HEK293 (cell line): ENCODE results near the gene NSUN3.
"Not testable (repeated sequence)": the region's sequence is repeated elsewhere in the genome, so short reads cannot be mapped to it uniquely, and the experiment has no call there.

Experiments used
- CTCF ChIA-PET: fragments of 350-600 bp; formaldehyde crosslinking; extraction: SDS; loops from one replicate; lab custom pipeline; 2021; ENCODE audit warnings: antibody characterized with exemption; lab: Yijun Ruan, JAX
- POLR2A ChIA-PET: fragments of 300-600 bp; formaldehyde crosslinking; extraction: SDS; loops from one replicate; lab custom pipeline; 2020; ENCODE audit warnings: antibody characterized with exemption, inconsistent platforms; lab: Yijun Ruan, JAX
- H3K27ac ChIP-seq: fragments of 200-500 bp; sonication (Bioruptor generic); 2 replicates; pipeline ENCODE4 v1.5.1; 2014; ENCODE audit warnings: low read depth, low read length, control low read depth, inconsistent platforms; ENCODE audit errors: extremely low read depth
- H3K36me3 ChIP-seq, 2 experiments: fragments of 200-500 bp in 1 of 2; sonication (Bioruptor generic) in 1 of 2; 1 replicate in 1 of 2; 2 replicates in 1 of 2; pipeline ENCODE4 v1.5.1; 2014 to 2017; ENCODE audit warnings: inconsistent platforms in 2 of 2, low read length in 2 of 2; ENCODE audit not compliant: control insufficient read depth in 2 of 2, insufficient read depth in 1 of 2
- H3K4me1 ChIP-seq: fragments of 200-500 bp; sonication (Bioruptor generic); 2 replicates; pipeline ENCODE4 v1.5.1; 2014; ENCODE audit warnings: mild to moderate bottlenecking, low read length, inconsistent platforms; ENCODE audit not compliant: control insufficient read depth, insufficient read depth
- H3K4me3 ChIP-seq: 2 replicates; pipeline ENCODE4 v1.5.1; 2011; ENCODE audit warnings: low read depth, mild to moderate bottlenecking, control low read depth, low read length, moderate library complexity
- H3K9me3 ChIP-seq: fragments of 200-500 bp; sonication (Bioruptor generic); 2 replicates; pipeline ENCODE4 v1.5.1; 2014; ENCODE audit warnings: low read depth, low read length, inconsistent platforms; ENCODE audit not compliant: control insufficient read depth, insufficient read depth
- KLF16 ChIP-seq: fragments of 450-650 bp; formaldehyde crosslinking; IDR thresholded peaks from 2 replicates; pipeline ENCODE4 v1.5.1; 2017; ENCODE audit warnings: missing biosample characterization, missing genetic modification characterization
- PBX3 ChIP-seq: sonication (generic); formaldehyde crosslinking; IDR thresholded peaks from 2 replicates; pipeline ENCODE4 v1.8.1; 2022; ENCODE audit warnings: mild to moderate bottlenecking, moderate library complexity, missing genetic modification reagents
- SCRT1 ChIP-seq: fragments of 450-650 bp; formaldehyde crosslinking; IDR thresholded peaks from 2 replicates; pipeline ENCODE4 v1.5.1; 2016; ENCODE audit warnings: missing biosample characterization, missing genetic modification characterization, borderline replicate concordance
- SETDB1 ChIP-seq: IDR thresholded peaks from one replicate; pipeline ENCODE4 v1.6.1; 2017; ENCODE audit warnings: mild to moderate bottlenecking, low read length, moderate library complexity, mixed read lengths; ENCODE audit not compliant: insufficient read length
- ZBTB7A ChIP-seq: fragments of 450-650 bp; formaldehyde crosslinking; IDR thresholded peaks from 2 replicates; pipeline ENCODE4 v1.5.1; 2016; ENCODE audit warnings: low read depth, missing biosample characterization, missing genetic modification characterization
- ZNF155 ChIP-seq: fragments of 450-650 bp; formaldehyde crosslinking; IDR thresholded peaks from 2 replicates; pipeline ENCODE4 v1.5.1; 2016; ENCODE audit warnings: missing biosample characterization, missing genetic modification characterization
- ZNF24 ChIP-seq: fragments of 450-650 bp; formaldehyde crosslinking; IDR thresholded peaks from 2 replicates; pipeline ENCODE4 v1.5.1; 2016; ENCODE audit warnings: missing biosample characterization, missing genetic modification characterization
- ZNF335 ChIP-seq: fragments of 450-650 bp; formaldehyde crosslinking; conservative IDR thresholded peaks from 2 replicates; pipeline ENCODE4 v1.5.1; 2016; ENCODE audit warnings: missing biosample characterization, missing genetic modification characterization
- ZNF350 ChIP-seq: fragments of 450-650 bp; formaldehyde crosslinking; IDR thresholded peaks from 2 replicates; pipeline ENCODE4 v1.5.0; 2017; ENCODE audit warnings: missing biosample characterization, mild to moderate bottlenecking, missing genetic modification characterization
- ZNF394 ChIP-seq: fragments of 450-650 bp; formaldehyde crosslinking; IDR thresholded peaks from 2 replicates; pipeline ENCODE4 v1.5.1; 2016; ENCODE audit warnings: missing biosample characterization, missing genetic modification characterization, mild to moderate bottlenecking, moderate library complexity, borderline replicate concordance
- ZNF660 ChIP-seq: fragments of 450-650 bp; IDR thresholded peaks from 2 replicates; pipeline ENCODE4 v1.5.1; 2018; ENCODE audit warnings: missing biosample characterization, mild to moderate bottlenecking, missing genetic modification characterization
- ZSCAN16 ChIP-seq: fragments of 450-650 bp; formaldehyde crosslinking; IDR thresholded peaks from 2 replicates; pipeline ENCODE4 v1.5.1; 2016; ENCODE audit warnings: missing biosample characterization, missing genetic modification characterization
- ZSCAN30 ChIP-seq: fragments of 450-650 bp; IDR thresholded peaks from 2 replicates; pipeline ENCODE4 v1.5.1; 2018; ENCODE audit warnings: missing biosample characterization, mild to moderate bottlenecking, missing genetic modification characterization, moderate library complexity
- TF ChIP-seq, protein P1 (sequence below): fragments of 450-650 bp; IDR thresholded peaks from 2 replicates; pipeline ENCODE4 v1.5.1; 2018; ENCODE audit warnings: missing biosample characterization, mild to moderate bottlenecking, missing genetic modification characterization

NSUN3 gene

GRCh38 chr3:94036909-94037507, 25.9 kb upstream of the NSUN3 start (continued):
- TF ChIP-seq KLF16 (no peak), ZNF394 (tag by site-specific recombination) (no peak), ZSCAN30 (tag by site-specific recombination) (no peak), PBX3 (CRISPR knock-in tag) (no peak), ZNF155 (tag by site-specific recombination) (no peak)
- TF ChIP-seq, protein P1, sequence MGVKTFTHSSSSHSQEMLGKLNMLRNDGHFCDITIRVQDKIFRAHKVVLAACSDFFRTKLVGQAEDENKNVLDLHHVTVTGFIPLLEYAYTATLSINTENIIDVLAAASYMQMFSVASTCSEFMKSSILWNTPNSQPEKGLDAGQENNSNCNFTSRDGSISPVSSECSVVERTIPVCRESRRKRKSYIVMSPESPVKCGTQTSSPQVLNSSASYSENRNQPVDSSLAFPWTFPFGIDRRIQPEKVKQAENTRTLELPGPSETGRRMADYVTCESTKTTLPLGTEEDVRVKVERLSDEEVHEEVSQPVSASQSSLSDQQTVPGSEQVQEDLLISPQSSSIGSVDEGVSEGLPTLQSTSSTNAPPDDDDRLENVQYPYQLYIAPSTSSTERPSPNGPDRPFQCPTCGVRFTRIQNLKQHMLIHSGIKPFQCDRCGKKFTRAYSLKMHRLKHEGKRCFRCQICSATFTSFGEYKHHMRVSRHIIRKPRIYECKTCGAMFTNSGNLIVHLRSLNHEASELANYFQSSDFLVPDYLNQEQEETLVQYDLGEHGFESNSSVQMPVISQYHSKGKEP (tag by site-specific recombination) = no peak

DNA sequence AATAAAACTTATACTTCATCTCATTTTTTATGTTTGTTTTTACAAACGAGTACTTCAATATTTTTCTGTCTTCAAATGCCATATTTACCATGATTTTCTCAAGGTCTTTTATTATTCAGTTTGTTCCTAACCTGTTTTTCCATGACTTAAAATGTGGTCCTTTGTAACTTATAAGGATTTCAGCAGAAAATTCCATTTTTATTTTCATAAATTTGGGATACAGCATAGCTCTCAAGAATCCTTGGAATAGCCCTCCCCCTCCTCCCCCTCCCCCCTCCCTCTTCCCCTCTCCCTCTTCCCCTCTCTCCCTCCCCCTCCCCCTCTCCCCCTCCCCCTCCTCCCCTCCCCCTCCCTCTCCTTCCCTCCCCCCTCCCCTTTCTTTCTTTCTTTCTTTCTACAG, 19.6 kb upstream of the NSUN3 start:
- no peaks in the 10 kb centered on the region for H3K4me1 ChIP-seq
- TF ChIP-seq ZNF350 (tag by site-specific recombination) = no peak
- no peak for TF ChIP-seq ZBTB7A (tag by site-specific recombination)
- no peak for TF ChIP-seq SETDB1
- TF ChIP-seq ZSCAN16 (tag by site-specific recombination) = no peak
- TF ChIP-seq ZNF660 (tag by site-specific recombination) = no peak
- TF ChIP-seq ZNF24 (tag by site-specific recombination) = no peak
- TF ChIP-seq, all 188 proteins: peak for 0
- Histone ChIP-seq H3K36me3 (peaks cover 0 to 10% of the 10 kb centered on the region in 2 experiments; a peak in 1 of 3 replicates), H3K27ac (no peak overlapping the region), H3K4me3 (no peak overlapping the region), H3K9me3 (no peaks in the 10 kb centered on the region)
- CTCF ChIA-PET = no interaction called here
- POLR2A ChIA-PET = no interaction called here

DNA sequence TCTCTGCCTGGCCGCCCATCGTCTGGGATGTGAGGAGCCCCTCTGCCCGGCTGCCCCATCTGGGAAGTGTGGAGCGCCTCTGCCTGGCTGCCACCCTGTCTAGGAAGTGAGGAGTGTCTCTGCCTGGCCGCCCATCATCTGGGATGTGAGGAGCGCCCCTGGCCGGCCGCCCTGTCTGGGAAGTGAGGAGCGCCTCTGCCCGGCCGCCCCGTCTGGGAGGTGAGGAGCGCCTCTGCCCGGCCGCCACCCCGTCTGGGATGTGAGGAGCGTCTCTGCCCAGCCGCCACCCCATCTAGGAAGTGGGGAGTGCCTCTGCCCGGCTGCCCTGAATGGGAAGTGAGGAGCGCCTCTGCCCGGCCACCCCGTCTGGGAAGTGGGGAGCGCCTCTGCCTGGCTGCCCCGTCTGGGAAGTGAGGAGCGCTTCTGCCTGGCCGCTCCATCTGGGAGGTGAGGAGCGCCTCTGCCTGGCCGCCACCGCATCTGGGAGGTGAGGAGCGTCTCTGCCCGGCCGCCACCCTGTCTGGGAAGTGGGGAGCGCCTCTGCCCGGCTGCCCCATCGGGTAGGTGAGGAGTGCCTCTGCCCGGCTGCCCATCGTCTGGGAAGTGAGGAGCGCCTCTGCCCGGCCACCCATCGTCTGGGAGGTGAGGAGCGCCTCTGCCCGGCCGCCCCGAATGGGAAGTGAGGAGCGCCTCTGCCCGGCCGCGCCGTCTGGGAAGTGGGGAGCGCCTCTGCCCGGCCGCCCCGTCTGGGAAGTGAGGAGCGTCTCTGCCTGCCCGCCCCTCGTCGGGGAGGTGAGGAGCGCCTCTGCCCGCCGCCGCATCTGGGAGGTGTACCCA, 18.5 kb upstream of the NSUN3 start:
- POLR2A ChIA-PET, H3K9me3 ChIP-seq, H3K4me3 ChIP-seq, H3K27ac ChIP-seq, CTCF ChIA-PET, H3K4me1 ChIP-seq: not testable (repeated sequence)
- peaks cover 0 to 10% of the 10 kb centered on the region in 2 experiments; a peak in 1 of 3 replicates for H3K36me3 ChIP-seq

- H3K27ac ChIP-seq = no peak overlapping the region
- H3K9me3 ChIP-seq = no peaks in the 10 kb centered on the region
- no peak for TF ChIP-seq SCRT1 (tag by site-specific recombination)
- no peak for TF ChIP-seq ZNF335 (tag by site-specific recombination)
- no peak overlapping the region for H3K4me3 ChIP-seq
- CTCF ChIA-PET = no interaction called here
- POLR2A ChIA-PET = no interaction called here
- peaks cover 0 to 7% of the 10 kb centered on the region in 2 experiments; a peak in 1 of 3 replicates for H3K36me3 ChIP-seq
- H3K4me1 ChIP-seq = no peaks in the 10 kb centered on the region
These were observed 16.3 kb upstream of the NSUN3 start for GRCh38 chr3:94046533-94046932.
